SH-SY5Y (cell line): ENCODE measurements around the gene LIF.

Experiments used
- GATA2 ChIP-seq: IDR thresholded peaks from 2 replicates; pipeline ENCODE4 v1.6.1; 2011; ENCODE audit warnings: mild to moderate bottlenecking, low read depth, low read length
- GATA3 ChIP-seq: IDR thresholded peaks from 2 replicates; pipeline ENCODE4 v1.6.1; 2011; ENCODE audit warnings: low read depth, mild to moderate bottlenecking, low read length, moderate library complexity

DNA sequence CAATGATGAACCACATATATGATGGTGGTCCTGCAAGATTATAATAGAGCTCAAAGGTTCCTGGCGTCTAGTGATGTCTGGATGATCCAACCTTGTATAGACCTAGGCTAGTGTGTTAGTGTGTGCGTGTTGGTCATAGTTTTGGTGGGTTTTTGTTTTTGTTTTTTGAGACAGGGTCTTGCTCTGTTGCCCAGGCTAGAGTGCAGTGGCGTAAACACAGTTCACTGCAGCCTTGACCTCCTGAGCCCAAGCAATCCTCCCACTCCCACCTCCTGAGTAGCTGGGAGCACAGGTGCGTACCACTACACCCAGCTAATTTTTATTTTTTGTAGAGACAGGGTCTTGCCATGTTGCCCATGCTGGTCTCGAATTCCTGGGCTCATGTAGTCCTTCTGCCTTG, 33.4 kb upstream of the LIF start:
- TF ChIP-seq GATA3 (no peak), GATA2 (no peak)
